ENCODE results near the gene TANC1. TPM values are rescaled to one million over a fixed set of nuclear protein-coding genes. Genes with fewer than 3 reads are reported as not detected.

TANC1 gene
- total and polyA plus RNA-seq, 2 donors (not counting 3 experiments of a cell fraction or from before 2014, with no cell fraction given), result 58.9 to 99.4 TPM

- Histone ChIP-seq H3K36me3 (ENCODE audit: control insufficient read depth in 2 of 2, extremely low read depth in 1 of 2, insufficient read depth in 2 of 2, low read length in 2 of 2) (peaks cover 0 to 8% of the 10 kb centered on the region in 2 experiments), H4K20me1 (replicated peaks; ENCODE audit: control insufficient read depth, extremely low read depth, insufficient read depth, low read length) (peaks cover 8% of the 10 kb centered on the region), H3K4me1 (ENCODE audit: control insufficient read depth, extremely low read depth, insufficient read depth, low read length) (peaks cover 2% of the 10 kb centered on the region), H3K27ac (ENCODE audit: insufficient read depth, low read depth, low read length) (no peak overlapping the region), H3K4me3 (replicated peaks in 1 of 3; ENCODE audit: insufficient read depth in 1 of 3, low read depth in 1 of 3, low read length in 3 of 3) (no peak overlapping the region), H3K9ac (replicated peaks; ENCODE audit: extremely low read depth, insufficient read depth, low read length) (no peak overlapping the region), H2AFZ (ENCODE audit: low read depth, low read length) (no peak overlapping the region), H3K9me1 (replicated peaks; ENCODE audit: control insufficient read depth, extremely low read depth, insufficient read depth, low read length) (no peaks in the 10 kb centered on the region), H3K79me2 (ENCODE audit: control insufficient read depth, insufficient read depth, low read length) (peaks cover 89% of the 10 kb centered on the region), H3K4me2 (ENCODE audit: insufficient read depth, low read length) (no peak overlapping the region), H3K27me3 (ENCODE audit: control insufficient read depth in 2 of 2, insufficient read depth in 2 of 2, low read length in 2 of 2) (no peaks in the 10 kb centered on the region), H3K9me3 (replicated peaks; ENCODE audit: control insufficient read depth, insufficient read depth, low read length) (peaks cover 6% of the 10 kb centered on the region)
- FAIRE-seq (no peak), DNase-seq (ENCODE audit: low read depth, low spot score) (no peak)
- ChIA-PET CTCF (interaction anchor here (1.1 kb wide), 1 partner anchor 19 kb away, joined by 4 read pairs; no protein-coding TSS in a partner anchor), POLR2A (no interaction called here)
- intact Hi-C loops (cut with micrococcal nuclease), result no loop called here
- no TSS peak for BruUV-seq (replicated peaks)
- TF ChIP-seq FOS (IDR thresholded peaks at IDR 0.05; ENCODE audit: borderline replicate concordance, insufficient read depth, low read length), result no peak
- TF ChIP-seq MYC (IDR thresholded peaks at IDR 0.05; ENCODE audit: low read depth, low read length), result no peak
- TF ChIP-seq GATA2 (IDR thresholded peaks at IDR 0.05; ENCODE audit: insufficient read depth, insufficient read length, low read depth, low read length), result no peak
- no peak for TF ChIP-seq POLR2A (IDR thresholded peaks at IDR 0.05; ENCODE audit: low read depth, low read length)
- TF ChIP-seq, protein P1, sequence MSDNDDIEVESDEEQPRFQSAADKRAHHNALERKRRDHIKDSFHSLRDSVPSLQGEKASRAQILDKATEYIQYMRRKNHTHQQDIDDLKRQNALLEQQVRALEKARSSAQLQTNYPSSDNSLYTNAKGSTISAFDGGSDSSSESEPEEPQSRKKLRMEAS (IDR thresholded peaks at IDR 0.05; ENCODE audit: insufficient read depth, insufficient read length), result no peak
- TF ChIP-seq CTCF (IDR thresholded peaks at IDR 0.05; ENCODE audit: extremely low read depth in 1 of 2, insufficient read depth in 1 of 2, low read depth in 1 of 2, low read length in 2 of 2), result no peak
- no peak for TF ChIP-seq EZH2 (IDR thresholded peaks at IDR 0.05; ENCODE audit: borderline replicate concordance, low read depth, low read length, severe bottlenecking)
- no peak for TF ChIP-seq JUN (IDR thresholded peaks at IDR 0.05; ENCODE audit: borderline replicate concordance, insufficient read depth, insufficient read length, low read depth)
- TF ChIP-seq POLR2AphosphoS5 (IDR thresholded peaks at IDR 0.05; ENCODE audit: insufficient read depth, low read depth, low read length), result no peak
- dilution Hi-C loops (cut with MboI; ENCODE audit: extremely low pct_ligation_motif_present, low sequenced_read_pairs), result no loop called here
Observed at GRCh38 chr2:159015823-159016222, 47.4 kb downstream of the TANC1 start.
